Mucosa of descending colon (tissue), 3 donors: ENCODE results near the gene C11orf42. TPM values are rescaled to one million over a fixed set of nuclear protein-coding genes. Genes with fewer than 3 reads are reported as not detected.

Source experiments
- ATAC-seq: fragments of 200-7000 bp; cut with Tn5 transposase; one replicate; pipeline ENCODE4 v1.9.1; 2020; ENCODE audit warnings: mild to moderate bottlenecking, moderate library complexity
- DNase-seq, 3 donors: peaks; one replicate each; pipeline ENCODE4 v3.0.0-alpha.2; 2020
- H3K36me3 ChIP-seq: fragments of 200-600 bp; one replicate; pipeline ENCODE4 v1.8.0; 2021; ENCODE audit warnings: low read depth, mild to moderate bottlenecking
- H3K4me1 ChIP-seq: fragments of 200-600 bp; one replicate; pipeline ENCODE4 v1.8.0; 2021; ENCODE audit warnings: low read depth, mild to moderate bottlenecking
- H3K4me3 ChIP-seq: fragments of 200-600 bp; one replicate; pipeline ENCODE4 v1.8.0; 2021; ENCODE audit warnings: mild to moderate bottlenecking
- H3K9me3 ChIP-seq: fragments of 200-600 bp; one replicate; pipeline ENCODE4 v1.8.0; 2021; ENCODE audit warnings: mild to moderate bottlenecking
- intact Hi-C, 2 donors: fragments of 100-400 bp; cut with DNase I in 1 of 2; cut with micrococcal nuclease in 1 of 2; formaldehyde crosslinking; loops; one replicate each; pipeline versions ENCODE4 v1.11.0 to v1.11.1; 2022; cut with DNase I, micrococcal nuclease
- total RNA-seq, 3 donors: library from RNA; stranded (reverse); fragmentation: NEBNext Ultra II Directional in 2 of 3; extraction: Animal tissue kit (Norgen Biotek cat#: 25700) in 2 of 3; gene quantifications; one replicate each; pipeline versions ENCODE4 v1.2.1 to v1.2.4, GENCODE V29; 2021 to 2023
- TF ChIP-seq, protein P1 (sequence below): fragments of 200-600 bp; IDR thresholded peaks from one replicate; pipeline ENCODE4 v1.8.0; 2022; ENCODE audit warnings: antibody characterized with exemption, mild to moderate bottlenecking
- donor health status: DM: no; HTN: no; CAD: no; lungs with moderate emphysema.
- donor health status: DM: no; HTN: no; CAD: no.
- donor health status: DM: no; HTN: yes; CAD: no.

C11orf42 gene
- total RNA-seq, 3 donors from 2014 or later, result not detected

DNA sequence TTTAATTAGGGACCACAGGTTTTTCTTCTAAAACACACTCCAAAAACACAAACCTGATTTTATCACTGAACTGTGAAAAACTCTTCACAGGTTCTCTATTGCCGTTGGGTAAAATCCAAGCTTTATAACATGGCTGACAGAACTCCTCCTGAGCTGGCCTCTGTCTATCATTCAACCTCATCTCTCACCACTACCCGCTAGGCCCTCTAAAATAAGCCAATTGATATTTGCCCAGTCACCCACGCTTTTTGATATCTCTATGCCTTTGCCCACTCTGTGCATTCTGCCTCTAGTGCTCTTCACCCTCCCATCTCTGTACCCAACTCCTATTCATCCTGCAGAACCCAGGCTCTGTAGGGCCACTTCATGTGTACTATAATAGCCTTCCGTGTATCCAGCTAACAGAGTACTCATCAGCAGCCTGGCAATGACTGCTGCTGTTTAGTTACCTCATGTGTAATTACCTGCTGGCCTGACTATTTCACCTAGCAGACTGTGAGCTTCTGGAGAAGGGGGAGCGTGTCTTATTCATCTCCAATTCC, 32.5 kb downstream of the C11orf42 start:
- no peak overlapping the region for H3K4me3 ChIP-seq
- peaks cover 4% of the 10 kb centered on the region for H3K36me3 ChIP-seq
- no peak for DNase-seq
- H3K9me3 ChIP-seq, result no peaks in the 10 kb centered on the region
- intact Hi-C loops, result no loop called here
- H3K4me1 ChIP-seq, result peaks cover 15% of the 10 kb centered on the region
- TF ChIP-seq, protein P1, sequence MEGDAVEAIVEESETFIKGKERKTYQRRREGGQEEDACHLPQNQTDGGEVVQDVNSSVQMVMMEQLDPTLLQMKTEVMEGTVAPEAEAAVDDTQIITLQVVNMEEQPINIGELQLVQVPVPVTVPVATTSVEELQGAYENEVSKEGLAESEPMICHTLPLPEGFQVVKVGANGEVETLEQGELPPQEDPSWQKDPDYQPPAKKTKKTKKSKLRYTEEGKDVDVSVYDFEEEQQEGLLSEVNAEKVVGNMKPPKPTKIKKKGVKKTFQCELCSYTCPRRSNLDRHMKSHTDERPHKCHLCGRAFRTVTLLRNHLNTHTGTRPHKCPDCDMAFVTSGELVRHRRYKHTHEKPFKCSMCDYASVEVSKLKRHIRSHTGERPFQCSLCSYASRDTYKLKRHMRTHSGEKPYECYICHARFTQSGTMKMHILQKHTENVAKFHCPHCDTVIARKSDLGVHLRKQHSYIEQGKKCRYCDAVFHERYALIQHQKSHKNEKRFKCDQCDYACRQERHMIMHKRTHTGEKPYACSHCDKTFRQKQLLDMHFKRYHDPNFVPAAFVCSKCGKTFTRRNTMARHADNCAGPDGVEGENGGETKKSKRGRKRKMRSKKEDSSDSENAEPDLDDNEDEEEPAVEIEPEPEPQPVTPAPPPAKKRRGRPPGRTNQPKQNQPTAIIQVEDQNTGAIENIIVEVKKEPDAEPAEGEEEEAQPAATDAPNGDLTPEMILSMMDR, result no peak
- ATAC-seq, result no peak

DNA sequence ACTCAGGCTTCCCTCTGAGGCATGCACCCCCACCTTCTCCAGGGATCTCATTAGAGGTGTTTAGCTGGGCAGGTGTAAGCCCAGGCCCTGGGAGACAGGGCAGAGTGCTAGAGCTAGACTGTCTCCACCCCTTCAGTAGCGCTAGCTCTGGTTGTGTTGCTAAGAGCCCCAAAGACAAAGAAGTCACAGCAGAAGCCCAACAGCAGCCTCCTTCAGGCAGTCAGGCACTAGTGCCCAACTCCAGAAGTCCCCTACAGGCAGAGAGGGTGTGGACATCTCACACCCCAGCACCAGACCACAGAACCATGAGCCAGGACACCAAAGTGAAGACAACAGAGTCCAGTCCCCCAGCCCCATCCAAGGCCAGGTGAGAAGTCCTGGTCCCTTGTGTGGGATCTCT, 33.5 kb downstream of the C11orf42 start, which contains the start of gene CNGA4:
TSS of gene CNGA4 (plus strand) at position 188 of the 400 bp plus-strand sequence. CDS start at position 306, 118 bp downstream.
- H3K4me1 ChIP-seq, result peaks cover 5% of the 10 kb centered on the region
- DNase-seq (no peak), ATAC-seq (no peak)
- H3K9me3 ChIP-seq, result no peaks in the 10 kb centered on the region
- peaks cover 4% of the 10 kb centered on the region for H3K36me3 ChIP-seq
- intact Hi-C loops, result no loop called here
- no peak within 1 kb of the TSS for H3K4me3 ChIP-seq
- TF ChIP-seq, protein P1, result no peak

DNA sequence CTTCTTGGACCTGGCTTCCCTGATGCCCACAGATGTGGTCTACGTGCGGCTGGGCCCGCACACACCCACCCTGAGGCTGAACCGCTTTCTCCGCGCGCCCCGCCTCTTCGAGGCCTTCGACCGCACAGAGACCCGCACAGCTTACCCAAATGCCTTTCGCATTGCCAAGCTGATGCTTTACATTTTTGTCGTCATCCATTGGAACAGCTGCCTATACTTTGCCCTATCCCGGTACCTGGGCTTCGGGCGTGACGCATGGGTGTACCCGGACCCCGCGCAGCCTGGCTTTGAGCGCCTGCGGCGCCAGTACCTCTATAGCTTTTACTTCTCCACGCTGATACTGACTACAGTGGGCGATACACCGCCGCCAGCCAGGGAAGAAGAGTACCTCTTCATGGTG, 34.8 kb downstream of the C11orf42 start:
- Histone ChIP-seq H3K9me3 (no peaks in the 10 kb centered on the region), H3K36me3 (no peaks in the 10 kb centered on the region), H3K4me3 (no peak overlapping the region), H3K4me1 (no peaks in the 10 kb centered on the region)
- DNase-seq, result no peak
- TF ChIP-seq, protein P1, result no peak
- intact Hi-C loops, result loop anchor here in 1 of 2 donors (10.0 kb wide), 1 partner anchor 75 kb away; no protein-coding TSS in a partner anchor
- ATAC-seq, result no peak

DNA sequence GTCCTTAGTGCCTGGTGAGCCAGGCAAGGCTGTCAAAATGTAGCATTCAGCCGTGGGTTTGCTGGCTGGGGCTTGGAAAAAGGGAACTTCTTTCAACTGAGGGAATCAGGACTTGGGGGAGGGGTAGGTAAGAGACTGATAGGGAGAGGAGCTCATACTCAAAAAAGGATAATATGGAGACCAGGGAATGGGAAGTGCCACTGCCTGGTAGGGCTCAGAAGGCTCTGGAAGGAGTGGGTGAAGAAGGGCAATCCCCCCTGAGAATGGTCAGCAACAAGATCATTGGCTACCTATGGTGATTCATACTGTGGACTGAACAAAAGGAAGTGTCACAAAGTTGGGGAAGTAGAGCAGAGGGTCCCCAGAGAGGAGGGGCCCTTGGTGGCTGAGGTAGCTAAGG, 35.4 kb downstream of the C11orf42 start:
- Histone ChIP-seq H3K9me3 (no peaks in the 10 kb centered on the region), H3K4me1 (no peaks in the 10 kb centered on the region), H3K36me3 (no peaks in the 10 kb centered on the region), H3K4me3 (no peak overlapping the region)
- intact Hi-C loops, result loop anchor here in 1 of 2 donors (10.0 kb wide), 1 partner anchor 74 kb away; no protein-coding TSS in a partner anchor
- TF ChIP-seq, protein P1, result no peak
- DNase-seq, result no peak
- ATAC-seq, result no peak

DNA sequence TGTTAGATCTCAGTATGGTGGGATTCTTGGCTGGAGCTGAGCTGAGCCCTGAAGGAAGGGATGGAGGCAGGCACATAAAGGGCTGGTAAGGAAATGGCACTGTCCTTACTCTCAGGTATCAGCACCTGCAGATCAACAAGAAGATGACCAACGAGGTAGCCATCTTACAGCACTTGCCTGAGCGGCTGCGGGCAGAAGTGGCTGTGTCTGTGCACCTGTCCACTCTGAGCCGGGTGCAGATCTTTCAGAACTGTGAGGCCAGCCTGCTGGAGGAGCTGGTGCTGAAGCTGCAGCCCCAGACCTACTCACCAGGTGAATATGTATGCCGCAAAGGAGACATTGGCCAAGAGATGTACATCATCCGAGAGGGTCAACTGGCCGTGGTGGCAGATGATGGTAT, 36.0 kb downstream of the C11orf42 start:
- Histone ChIP-seq H3K4me3 (no peak overlapping the region), H3K9me3 (no peaks in the 10 kb centered on the region), H3K36me3 (no peaks in the 10 kb centered on the region), H3K4me1 (no peaks in the 10 kb centered on the region)
- no peak for DNase-seq
- TF ChIP-seq, protein P1, result no peak
- intact Hi-C loops, result loop anchor here in 1 of 2 donors (10.0 kb wide), 1 partner anchor 73 kb away; no protein-coding TSS in a partner anchor
- ATAC-seq, result no peak
